HepG2 (cell line): ENCODE results near the gene NEU1. TPM values are rescaled to one million over a fixed set of nuclear protein-coding genes. Genes with fewer than 3 reads are reported as not detected.

ENCODE experiments used
- ARID3A ChIP-seq: IDR thresholded peaks from 2 replicates; pipeline ENCODE4 v1.6.1; 2012; ENCODE audit warnings: low read depth, low read length, improper control_type of control experiment
- ATF6 ChIP-seq: sonication (generic); formaldehyde crosslinking; conservative IDR thresholded peaks from 2 replicates; pipeline ENCODE4 v1.4.0; 2020; ENCODE audit warnings: missing genetic modification reagents
- CHD4 ChIP-seq: fragments of 200-600 bp; sonication (generic); IDR thresholded peaks from 2 replicates; pipeline ENCODE4 v1.7.0; 2017; ENCODE audit warnings: mild to moderate bottlenecking, low read length, borderline replicate concordance
- FOXA3 ChIP-seq: IDR thresholded peaks from 2 replicates; pipeline ENCODE4 v1.6.1; 2016; ENCODE audit warnings: missing genetic modification reagents, missing compliant biosample characterization
- HNF4G ChIP-seq, 2 experiments: sonication (generic) in 1 of 2; formaldehyde crosslinking in 1 of 2; IDR thresholded peaks; 2 replicates each; pipeline versions ENCODE4 v1.4.0 to v1.6.1; 2011 to 2020; ENCODE audit warnings: borderline replicate concordance in 2 of 2, low read depth in 2 of 2, mild to moderate bottlenecking in 2 of 2, low read length in 1 of 2, missing genetic modification reagents in 1 of 2, moderate library complexity in 1 of 2
- MIXL1 ChIP-seq: IDR thresholded peaks from 2 replicates; pipeline ENCODE4 v1.6.1; 2016
- NR2F6 ChIP-seq, 2 experiments: IDR thresholded peaks; 2 replicates each; pipeline ENCODE4 v1.6.1; 2016; ENCODE audit warnings: antibody characterized with exemption in 1 of 2, mild to moderate bottlenecking in 1 of 2
- PAXIP1 ChIP-seq: sonication (generic); formaldehyde crosslinking; conservative IDR thresholded peaks from 2 replicates; pipeline ENCODE4 v1.4.0; 2020; ENCODE audit warnings: mild to moderate bottlenecking, missing genetic modification reagents, moderate library complexity
- POGK ChIP-seq: sonication (generic); formaldehyde crosslinking; conservative IDR thresholded peaks from 2 replicates; pipeline ENCODE4 v1.8.0; 2022; ENCODE audit warnings: mild to moderate bottlenecking, moderate library complexity, missing genetic modification reagents
- TBL1XR1 ChIP-seq: fragments of 150-350 bp; IDR thresholded peaks from 2 replicates; pipeline ENCODE4 v1.6.1; 2014; ENCODE audit warnings: borderline replicate concordance, low read length; ENCODE audit not compliant: partially characterized antibody
- ZNF317 ChIP-seq: sonication (generic); formaldehyde crosslinking; IDR thresholded peaks from 2 replicates; pipeline ENCODE4 v1.5.0; 2020; ENCODE audit warnings: mild to moderate bottlenecking, missing genetic modification reagents
- ZNF362 ChIP-seq: sonication (generic); formaldehyde crosslinking; IDR thresholded peaks from 2 replicates; pipeline ENCODE4 v1.4.0; 2020; ENCODE audit warnings: missing genetic modification reagents, mild to moderate bottlenecking, borderline replicate concordance
- ZNF550 ChIP-seq: sonication (generic); formaldehyde crosslinking; IDR thresholded peaks from 2 replicates; pipeline ENCODE4 v1.4.0; 2020; ENCODE audit warnings: mild to moderate bottlenecking, missing genetic modification reagents, borderline replicate concordance
- polyA plus RNA-seq, 8 experiments: library from polyadenylated mRNA; depleted of rRNA in 3 of 8; stranded (reverse) in 7 of 8; unstranded in 1 of 8; fragments of >200 nt; fragmentation: Illumina TruSeq in 4 of 8; extraction: Trizol in 4 of 8; gene quantifications; 2 replicates each; pipeline versions ENCODE4 v1.2.1 to v1.2.3, GENCODE V29; 2011 to 2016; ENCODE audit warnings: low read depth in 4 of 8, missing spikeins in 1 of 8, mixed read lengths in 1 of 8; ENCODE audit not compliant: insufficient read depth in 1 of 8
- total RNA-seq, 5 experiments: library from RNA; depleted of rRNA; stranded (reverse); fragments of >200 nt; fragmentation: Illumina TruSeq; extraction: Trizol; gene quantifications; 2 replicates each; pipeline ENCODE4 v1.2.3, GENCODE V29; 2016; ENCODE audit warnings: low read depth in 1 of 5
- TF ChIP-seq, protein P1 (sequence below): sonication (generic); formaldehyde crosslinking; IDR thresholded peaks from 2 replicates; pipeline ENCODE4 v1.8.0; 2022; ENCODE audit warnings: mild to moderate bottlenecking, missing genetic modification reagents, moderate library complexity

Gene NEU1
- total and polyA plus RNA-seq, 2 of the 13 experiments (the other 11 are each of a cell fraction or from before 2014, with no cell fraction given), result 215 to 297 TPM

GRCh38 chr6:31819871-31820299 is 42.7 kb downstream of the NEU1 start (continued):
- TF ChIP-seq POGK (CRISPR knock-in tag) (no peak), ZNF362 (CRISPR knock-in tag) (peak; percentile 43; the same call in 1 of the 2 replicates), ZNF317 (0 out of 2 replicates have a peak, but pooled peaks have one; percentile 34), PAXIP1 (CRISPR knock-in tag) (peak; percentile 88), MIXL1 (0 out of 2 replicates have a peak, but pooled peaks have one; percentile 5), ZNF550 (CRISPR knock-in tag) (no peak), TBL1XR1 (no peak), FOXA3 (CRISPR knock-in tag) (peak; percentile 31; the same call in 1 of the 2 replicates), ATF6 (CRISPR knock-in tag) (no peak), HNF4G (IDR thresholded peaks at IDR 0.05; ENCODE audit: borderline replicate concordance, low read depth, low read length) (peak; percentile 30; the same call in 1 of the 2 replicates), HNF4G (CRISPR knock-in tag; IDR thresholded peaks at IDR 0.05; ENCODE audit: borderline replicate concordance, low read depth) (no peak; the same call in 1 of the 2 replicates), ARID3A (peak; percentile 12; the same call in 1 of the 2 replicates), NR2F6 (IDR thresholded peaks at IDR 0.05) (0 out of 2 replicates have a peak, but pooled peaks have one; percentile 13), NR2F6 (CRISPR knock-in tag; IDR thresholded peaks at IDR 0.05) (no peak), CHD4 (0 out of 2 replicates have a peak, but pooled peaks have one; percentile 21)
- TF ChIP-seq, protein P1, sequence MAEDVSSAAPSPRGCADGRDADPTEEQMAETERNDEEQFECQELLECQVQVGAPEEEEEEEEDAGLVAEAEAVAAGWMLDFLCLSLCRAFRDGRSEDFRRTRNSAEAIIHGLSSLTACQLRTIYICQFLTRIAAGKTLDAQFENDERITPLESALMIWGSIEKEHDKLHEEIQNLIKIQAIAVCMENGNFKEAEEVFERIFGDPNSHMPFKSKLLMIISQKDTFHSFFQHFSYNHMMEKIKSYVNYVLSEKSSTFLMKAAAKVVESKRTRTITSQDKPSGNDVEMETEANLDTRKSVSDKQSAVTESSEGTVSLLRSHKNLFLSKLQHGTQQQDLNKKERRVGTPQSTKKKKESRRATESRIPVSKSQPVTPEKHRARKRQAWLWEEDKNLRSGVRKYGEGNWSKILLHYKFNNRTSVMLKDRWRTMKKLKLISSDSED (CRISPR knock-in tag), result no peak
